Measurements from ENCODE around the gene BIRC7. TPM values are rescaled to one million over a fixed set of nuclear protein-coding genes. Genes with fewer than 3 reads are reported as not detected.
A peak's percentile ranks its signal among the peaks of the same experiment; 100 is the strongest.

The BIRC7 gene
- total RNA-seq, 1 donor from 2014 or later, result not detected

- no peak overlapping the region for H3K27ac Mint-ChIP-seq (ENCODE audit: unreplicated experiment)
- TF ChIP-seq CTCF (IDR thresholded peaks at IDR 0.05; ENCODE audit: partially characterized antibody, unreplicated experiment), result no peak
- no peak overlapping the region for H3K4me3 Mint-ChIP-seq (ENCODE audit: unreplicated experiment)
- H3K36me3 Mint-ChIP-seq (ENCODE audit: unreplicated experiment), result no peaks in the 10 kb centered on the region
- H3K4me1 Mint-ChIP-seq (ENCODE audit: low read depth, unreplicated experiment), result peaks cover 1% of the 10 kb centered on the region
- peaks cover 7% of the 10 kb centered on the region for H3K27me3 Mint-ChIP-seq (ENCODE audit: unreplicated experiment)
- H3K9me3 Mint-ChIP-seq (ENCODE audit: unreplicated experiment), result peaks cover 3% of the 10 kb centered on the region
- no peak for DNase-seq
Observed at GRCh38 chr20:63288581-63289251, 53.0 kb downstream of the BIRC7 start.

GRCh38 chr20:63289311-63290135, 53.8 kb downstream of the BIRC7 start:
- H3K27me3 Mint-ChIP-seq (ENCODE audit: unreplicated experiment), result peaks cover 7% of the 10 kb centered on the region
- no peaks in the 10 kb centered on the region for H3K36me3 Mint-ChIP-seq (ENCODE audit: unreplicated experiment)
- no peak overlapping the region for H3K27ac Mint-ChIP-seq (ENCODE audit: unreplicated experiment)
- peaks cover 2% of the 10 kb centered on the region for H3K9me3 Mint-ChIP-seq (ENCODE audit: unreplicated experiment)
- peaks cover 1% of the 10 kb centered on the region for H3K4me1 Mint-ChIP-seq (ENCODE audit: low read depth, unreplicated experiment)
- DNase-seq, result no peak
- no peak overlapping the region for H3K4me3 Mint-ChIP-seq (ENCODE audit: unreplicated experiment)
- TF ChIP-seq CTCF (IDR thresholded peaks at IDR 0.05; ENCODE audit: partially characterized antibody, unreplicated experiment), result no peak

Small RNA genes within 50 kb of the gene (microRNA-seq; reads per million reads assigned to microRNA genes)
- gene MIR3196 (ENCODE audit: unreplicated experiment) (not detected), gene MIR4326 (ENCODE audit: unreplicated experiment) (1.8 reads per million, percentile 9 among the genes with 10 or more reads in this experiment)

Other genes with a start within 250 kb of the BIRC7 start
- gene BHLHE23, start 228.9 kb upstream of the BIRC7 start, total RNA-seq (ENCODE audit: unreplicated experiment), result 23.9 TPM
- 43.3 TPM for gene YTHDF1, start 19.8 kb upstream of the BIRC7 start, total RNA-seq (ENCODE audit: unreplicated experiment)
- 183 TPM for gene NKAIN4, start 18.6 kb downstream of the BIRC7 start, total RNA-seq (ENCODE audit: unreplicated experiment)
- gene ARFGAP1, start 36.9 kb downstream of the BIRC7 start, total RNA-seq (ENCODE audit: unreplicated experiment), result 93.6 TPM
- gene COL20A1, start 57.3 kb downstream of the BIRC7 start, total RNA-seq (ENCODE audit: unreplicated experiment), result 2.1 TPM
- 165 TPM for gene CHRNA4, start 125.4 kb downstream of the BIRC7 start, total RNA-seq (ENCODE audit: unreplicated experiment)
- 354 TPM for gene KCNQ2, start 236.8 kb downstream of the BIRC7 start, total RNA-seq (ENCODE audit: unreplicated experiment)

Measured in glutamatergic neuron (in vitro differentiated cells).